GM23248 (cell line): ENCODE data around the gene SPATA6. TPM values are rescaled to one million over a fixed set of nuclear protein-coding genes. Genes with fewer than 3 reads are reported as not detected.

Experiments used
- DNase-seq: peaks from one replicate; pipeline ENCODE4 v3.0.0-alpha.2; 2015
- H2AFZ ChIP-seq: fragments of 200-600 bp; sonication (generic); 2 replicates; pipeline ENCODE4 v1.6.1; 2016; ENCODE audit warnings: antibody characterized with exemption
- H3F3A ChIP-seq: fragments of 200-600 bp; sonication (generic); 2 replicates; pipeline ENCODE4 v1.6.1; 2016; ENCODE audit warnings: mild to moderate bottlenecking, antibody characterized with exemption, mixed run types; ENCODE audit not compliant: insufficient read depth
- H3K27ac ChIP-seq: fragments of 200-600 bp; sonication (generic); 2 replicates; pipeline ENCODE4 v1.5.1; 2016; ENCODE audit warnings: mild to moderate bottlenecking
- H3K27me3 ChIP-seq: fragments of 200-600 bp; sonication (generic); replicated peaks from 2 replicates; pipeline ENCODE4 v1.6.1; 2016; ENCODE audit warnings: mild to moderate bottlenecking; ENCODE audit not compliant: insufficient read depth
- H3K36me3 ChIP-seq: fragments of 200-600 bp; sonication (generic); 2 replicates; pipeline ENCODE4 v1.6.1; 2016; ENCODE audit warnings: low read depth, mild to moderate bottlenecking
- H3K4me1 ChIP-seq: fragments of 200-600 bp; sonication (generic); 2 replicates; pipeline ENCODE4 v1.6.1; 2016; ENCODE audit warnings: mild to moderate bottlenecking; ENCODE audit not compliant: insufficient read depth
- H3K4me2 ChIP-seq: fragments of 200-600 bp; sonication (generic); one replicate; pipeline ENCODE4 v1.6.1; 2016; ENCODE audit warnings: mild to moderate bottlenecking; ENCODE audit not compliant: unreplicated experiment
- H3K4me3 ChIP-seq: fragments of 200-600 bp; sonication (generic); 2 replicates; pipeline ENCODE4 v1.5.1; 2016; ENCODE audit warnings: mild to moderate bottlenecking
- H3K79me2 ChIP-seq: fragments of 200-600 bp; sonication (generic); 2 replicates; pipeline ENCODE4 v1.6.1; 2016; ENCODE audit warnings: mild to moderate bottlenecking; ENCODE audit not compliant: insufficient read depth
- H3K9ac ChIP-seq: fragments of 200-600 bp; sonication (generic); 2 replicates; pipeline ENCODE4 v1.6.1; 2016; ENCODE audit warnings: mild to moderate bottlenecking
- H3K9me2 ChIP-seq: fragments of 200-600 bp; sonication (generic); 2 replicates; pipeline ENCODE4 v1.6.1; 2016; ENCODE audit warnings: mixed run types, mild to moderate bottlenecking, moderate library complexity; ENCODE audit not compliant: insufficient read depth
- H3K9me3 ChIP-seq: fragments of 200-600 bp; sonication (generic); one replicate; pipeline ENCODE4 v1.6.1; 2017; ENCODE audit warnings: low read depth
- H4K20me1 ChIP-seq: fragments of 200-600 bp; sonication (generic); 2 replicates; pipeline ENCODE4 v1.6.0; 2016; ENCODE audit not compliant: insufficient read depth
- EZH2 ChIP-seq: fragments of 200-600 bp; sonication (generic); IDR thresholded peaks from 2 replicates; pipeline ENCODE4 v1.6.1; 2018; ENCODE audit warnings: antibody characterized with exemption, mild to moderate bottlenecking; ENCODE audit not compliant: insufficient read depth, poor library complexity, severe bottlenecking
- EZH2phosphoT487 ChIP-seq: fragments of 200-600 bp; sonication (generic); IDR thresholded peaks from 2 replicates; pipeline ENCODE4 v1.6.1; 2018; ENCODE audit warnings: antibody characterized with exemption, moderate library complexity, mild to moderate bottlenecking, low read depth; ENCODE audit not compliant: insufficient read depth
- WGBS, 2 experiments: methylation state at CpG; one replicate each; pipeline ENCODE4 v1.1.6; 2015 to 2017; ENCODE audit warnings: low lambda C conversion rate in 2 of 2, low coverage in 1 of 2; ENCODE audit errors: missing lambda C conversion rate in 2 of 2; 5-methylcytosine and 5-hydroxymethylcytosine counted together
- in situ Hi-C: fragments of 300-500 bp; cut with MboI; formaldehyde crosslinking; loops from 2 replicates; pipeline ENCODE4 v1.15.0; 2020
- polyA plus RNA-seq: library from polyadenylated mRNA; unstranded; fragments of >200 nt; fragmentation: Nextera tagmentation; extraction: Ambion mirVana; gene quantifications from 2 replicates; pipeline ENCODE4 v1.2.1, GENCODE V29; 2016
- total RNA-seq: library from RNA; depleted of rRNA; stranded (reverse); fragments of >200 nt; shearing (Covaris generic); gene quantifications from 2 replicates; pipeline ENCODE4 v1.2.3, GENCODE V29; 2014

The SPATA6 gene
- total and polyA plus RNA-seq, 2 experiments from 2014 or later = 1.4 to 5.1 TPM

DNA sequence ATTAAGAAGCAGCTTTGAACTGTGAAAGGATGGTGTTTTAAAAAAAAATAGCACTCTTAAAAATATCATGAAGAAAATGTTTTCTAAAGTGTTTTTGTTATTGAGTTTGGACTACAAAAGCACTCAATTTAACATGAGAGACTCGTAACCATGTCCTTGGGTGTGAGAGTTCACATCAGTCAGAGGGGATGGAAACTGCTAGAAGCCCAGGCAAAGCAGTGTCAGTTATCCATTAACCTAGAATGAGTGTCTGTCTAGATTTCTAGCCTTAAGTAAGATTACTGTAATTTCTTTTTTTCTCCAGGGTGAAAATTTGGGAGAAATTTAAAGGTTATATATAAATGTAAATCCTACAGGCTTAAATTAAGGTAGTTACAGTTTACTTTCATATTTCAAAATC lies 217.8 kb downstream of the SPATA6 start:
- DNase-seq = no peak
- H3K9ac ChIP-seq = no peak overlapping the region
- no peak overlapping the region for H3K4me2 ChIP-seq
- in situ Hi-C loops = no loop called here
- no peaks in the 10 kb centered on the region for H4K20me1 ChIP-seq
- H3K4me3 ChIP-seq = no peak overlapping the region
- no peaks in the 10 kb centered on the region for H3K9me3 ChIP-seq
- TF ChIP-seq EZH2 (no peak), EZH2phosphoT487 (no peak)
- no peaks in the 10 kb centered on the region for H3K4me1 ChIP-seq
- H3K9me2 ChIP-seq = no peaks in the 10 kb centered on the region
- H3F3A ChIP-seq = no peaks in the 10 kb centered on the region
- 4 to 21% methylated on average over 1 of the region's 1 CpG for WGBS, 2 experiments
- H3K27ac ChIP-seq = no peak overlapping the region
- H2AFZ ChIP-seq = no peak overlapping the region
- no peaks in the 10 kb centered on the region for H3K79me2 ChIP-seq
- no peaks in the 10 kb centered on the region for H3K27me3 ChIP-seq
- H3K36me3 ChIP-seq = no peaks in the 10 kb centered on the region

DNA sequence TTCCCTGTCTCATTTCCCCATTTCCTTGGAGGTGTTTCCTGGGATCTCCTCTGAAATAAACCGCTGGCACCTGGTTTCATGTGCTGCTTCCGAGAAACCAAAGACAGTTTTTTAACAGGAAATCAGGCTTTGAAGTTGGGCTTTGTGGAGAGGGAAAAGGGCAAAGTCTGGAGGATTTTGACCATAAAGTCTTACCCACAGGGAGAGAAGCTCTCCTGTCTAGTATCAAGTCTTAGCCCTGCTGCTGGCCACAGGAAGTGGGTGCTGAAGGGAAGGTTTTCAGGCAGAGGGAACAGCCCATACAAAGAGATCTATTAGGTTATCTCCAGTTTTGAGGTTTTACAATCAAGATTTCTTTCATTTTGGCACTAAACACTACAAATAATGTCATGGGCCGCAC lies 220.2 kb downstream of the SPATA6 start:
- no peaks in the 10 kb centered on the region for H3K4me1 ChIP-seq

GRCh38 chr1:48251323-48251722 lies 220.7 kb downstream of the SPATA6 start:
- WGBS, 2 experiments = 52 to 56% methylated on average over 2 of the region's 2 CpGs
- Histone ChIP-seq H2AFZ (no peak overlapping the region), H3F3A (no peaks in the 10 kb centered on the region), H4K20me1 (no peaks in the 10 kb centered on the region), H3K4me1 (no peaks in the 10 kb centered on the region), H3K27me3 (no peaks in the 10 kb centered on the region), H3K9me2 (no peaks in the 10 kb centered on the region), H3K4me3 (no peak overlapping the region), H3K27ac (no peak overlapping the region), H3K9ac (no peak overlapping the region), H3K4me2 (no peak overlapping the region), H3K36me3 (no peaks in the 10 kb centered on the region), H3K79me2 (no peaks in the 10 kb centered on the region), H3K9me3 (no peaks in the 10 kb centered on the region)
- no peak for DNase-seq
- no peak for TF ChIP-seq EZH2
- TF ChIP-seq EZH2phosphoT487 = no peak
- in situ Hi-C loops = no loop called here

More for the DNA sequence above, 220.2 kb downstream of the SPATA6 start:
- Histone ChIP-seq H3K4me2 (no peak overlapping the region), H3K27ac (no peak overlapping the region), H3F3A (no peaks in the 10 kb centered on the region), H3K79me2 (no peaks in the 10 kb centered on the region), H4K20me1 (no peaks in the 10 kb centered on the region), H3K36me3 (no peaks in the 10 kb centered on the region), H3K27me3 (no peaks in the 10 kb centered on the region), H3K9me3 (no peaks in the 10 kb centered on the region), H3K9ac (no peak overlapping the region), H2AFZ (no peak overlapping the region), H3K4me3 (no peak overlapping the region), H3K9me2 (no peaks in the 10 kb centered on the region)
- in situ Hi-C loops = no loop called here
- TF ChIP-seq EZH2phosphoT487 = no peak
- no peak for TF ChIP-seq EZH2
- DNase-seq = no peak
- 71% methylated on average over 3 of the region's 3 CpGs for WGBS, 2 experiments

DNA sequence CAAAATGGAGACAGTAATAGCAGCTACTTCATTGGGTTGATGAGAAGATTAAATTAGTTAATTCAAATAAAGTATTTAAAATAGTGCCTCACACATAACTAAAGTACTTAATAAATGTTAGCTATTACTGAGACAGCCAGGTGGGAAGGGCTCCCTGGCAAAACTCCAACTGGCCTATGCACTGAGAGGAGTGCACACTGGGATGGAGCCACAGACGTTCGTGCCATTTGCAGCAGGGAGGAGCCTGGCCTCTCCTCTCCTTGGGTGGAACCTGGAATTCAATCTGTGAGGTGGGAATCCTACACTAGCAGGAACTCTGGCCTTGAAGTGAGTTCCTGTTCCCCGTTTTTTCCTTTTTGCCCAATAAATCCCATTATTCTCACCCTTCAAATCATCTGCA lies 221.4 kb downstream of the SPATA6 start:
- no peak overlapping the region for H3K4me2 ChIP-seq
- H3K4me1 ChIP-seq = no peaks in the 10 kb centered on the region
- H3K79me2 ChIP-seq = no peaks in the 10 kb centered on the region
- no peaks in the 10 kb centered on the region for H3F3A ChIP-seq
- no peak overlapping the region for H3K27ac ChIP-seq
- H3K9me3 ChIP-seq = no peaks in the 10 kb centered on the region
- TF ChIP-seq EZH2phosphoT487 = no peak
- TF ChIP-seq EZH2 = no peak
- WGBS, 2 experiments = 26 to 29% methylated on average over 3 of the region's 3 CpGs
- H3K4me3 ChIP-seq = no peak overlapping the region
- in situ Hi-C loops = no loop called here
- H3K9me2 ChIP-seq = no peaks in the 10 kb centered on the region
- DNase-seq = no peak
- H3K27me3 ChIP-seq = no peaks in the 10 kb centered on the region
- no peak overlapping the region for H2AFZ ChIP-seq
- no peaks in the 10 kb centered on the region for H3K36me3 ChIP-seq
- H3K9ac ChIP-seq = no peak overlapping the region
- no peaks in the 10 kb centered on the region for H4K20me1 ChIP-seq

DNA sequence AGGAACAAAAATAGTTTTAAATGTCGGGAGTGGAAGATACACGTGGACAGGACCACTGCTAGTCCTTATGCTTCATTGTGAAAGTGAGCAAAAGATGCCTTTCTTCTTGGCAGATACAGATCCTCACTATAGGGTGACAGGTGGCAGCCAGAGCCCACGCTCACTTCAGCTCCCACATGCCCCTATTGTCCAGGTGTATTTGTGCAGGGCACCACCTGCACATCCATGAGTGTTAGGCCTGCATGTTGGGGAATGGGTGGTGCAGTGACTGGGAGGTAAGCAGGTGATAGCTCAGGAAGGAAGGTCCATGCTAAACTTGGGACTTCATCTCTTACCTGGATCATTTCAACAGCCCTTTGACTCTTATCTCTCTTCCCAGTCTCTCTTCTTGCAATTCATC lies 222.1 kb downstream of the SPATA6 start:
- no peak for TF ChIP-seq EZH2
- in situ Hi-C loops = no loop called here
- Histone ChIP-seq H3K4me3 (no peak overlapping the region), H3K36me3 (no peaks in the 10 kb centered on the region), H3K79me2 (no peaks in the 10 kb centered on the region), H3K27me3 (no peaks in the 10 kb centered on the region), H3K9me2 (no peaks in the 10 kb centered on the region), H3K4me1 (no peaks in the 10 kb centered on the region), H3K9ac (no peak overlapping the region), H2AFZ (no peak overlapping the region), H4K20me1 (no peaks in the 10 kb centered on the region), H3K4me2 (no peak overlapping the region), H3F3A (no peaks in the 10 kb centered on the region), H3K27ac (no peak overlapping the region), H3K9me3 (no peaks in the 10 kb centered on the region)
- no peak for DNase-seq
- 45 to 55% methylated on average over 3 of the region's 3 CpGs for WGBS, 2 experiments
